Keratinocyte (primary cell): ENCODE results near the gene SLC44A3. TPM values are rescaled to one million over a fixed set of nuclear protein-coding genes. Genes with fewer than 3 reads are reported as not detected.

Experiments
- DNase-seq: peaks from one replicate; pipeline ENCODE4 v3.0.0-alpha.2; 2011; ENCODE audit warnings: low read depth, missing footprints, low spot score
- FAIRE-seq: peaks from 2 replicates; lab custom pipeline; 2011; peaks lifted over from hg19 to GRCh38; lab: Jason Lieb, UNC
- H2AFZ ChIP-seq: 2 replicates; pipeline ENCODE4 v1.6.0; 2012; ENCODE audit warnings: low read length, control low read depth, inconsistent platforms; ENCODE audit not compliant: control insufficient read depth
- H3K27ac ChIP-seq: 2 replicates; pipeline ENCODE4 v1.5.1; 2011; ENCODE audit warnings: low read length; ENCODE audit not compliant: control insufficient read depth, insufficient read depth
- H3K27me3 ChIP-seq: 3 replicates; pipeline ENCODE4 v1.6.0; 2011; ENCODE audit warnings: low read length; ENCODE audit not compliant: control insufficient read depth, insufficient read depth; ENCODE audit errors: extremely low read depth
- H3K36me3 ChIP-seq, 2 experiments: 2 replicates in 1 of 2; 3 replicates in 1 of 2; pipeline ENCODE4 v1.5.1; 2011; ENCODE audit warnings: low read length in 2 of 2, mild to moderate bottlenecking in 1 of 2; ENCODE audit not compliant: control insufficient read depth in 2 of 2, insufficient read depth in 2 of 2; ENCODE audit errors: extremely low read depth in 1 of 2
- H3K4me1 ChIP-seq: 3 replicates; pipeline ENCODE4 v1.5.1; 2011; ENCODE audit warnings: low read length; ENCODE audit not compliant: control insufficient read depth, insufficient read depth; ENCODE audit errors: extremely low read depth
- H3K4me2 ChIP-seq: 3 replicates; pipeline ENCODE4 v1.6.0; 2011; ENCODE audit warnings: low read depth, low read length; ENCODE audit not compliant: control insufficient read depth, insufficient read depth; ENCODE audit errors: extremely low read depth
- H3K4me3 ChIP-seq, 3 experiments: fragments of 200-600 bp in 1 of 3; sonication (generic) in 1 of 3; 2 replicates in 2 of 3; 3 replicates in 1 of 3; pipeline ENCODE4 v1.5.1; 2011 to 2016; ENCODE audit warnings: low read length in 3 of 3, mild to moderate bottlenecking in 3 of 3, control low read depth in 2 of 3, inconsistent platforms in 1 of 3, low read depth in 1 of 3, mixed read lengths in 1 of 3, mixed run types in 1 of 3, moderate library complexity in 1 of 3; ENCODE audit not compliant: control insufficient read depth in 2 of 3, insufficient read depth in 2 of 3; ENCODE audit errors: extremely low read depth in 1 of 3
- H3K79me2 ChIP-seq: 2 replicates; pipeline ENCODE4 v1.6.0; 2012; ENCODE audit warnings: low read length; ENCODE audit not compliant: control insufficient read depth, insufficient read depth
- H3K9ac ChIP-seq: 3 replicates; pipeline ENCODE4 v1.6.0; 2011; ENCODE audit warnings: low read length; ENCODE audit not compliant: control insufficient read depth, insufficient read depth; ENCODE audit errors: extremely low read depth
- H3K9me1 ChIP-seq: 3 replicates; pipeline ENCODE4 v1.6.0; 2011; ENCODE audit warnings: low read length; ENCODE audit not compliant: control insufficient read depth, insufficient read depth; ENCODE audit errors: extremely low read depth
- H3K9me3 ChIP-seq: 2 replicates; pipeline ENCODE4 v1.5.1; 2012; ENCODE audit warnings: low read depth, low read length; ENCODE audit not compliant: control insufficient read depth
- H4K20me1 ChIP-seq: 3 replicates; pipeline ENCODE4 v1.6.0; 2011; ENCODE audit warnings: low read length; ENCODE audit not compliant: control insufficient read depth, insufficient read depth; ENCODE audit errors: extremely low read depth
- CTCF ChIP-seq, 3 experiments: IDR thresholded peaks in 1 of 3; conservative IDR thresholded peaks in 1 of 3; optimal IDR thresholded peaks in 1 of 3; 2 replicates in 2 of 3; 3 replicates in 1 of 3; pipeline versions ENCODE3 to v1.5.1; 2011; ENCODE audit warnings: low read length in 3 of 3, mild to moderate bottlenecking in 3 of 3, moderate library complexity in 2 of 3, control low read depth in 1 of 3, inconsistent platforms in 1 of 3; ENCODE audit not compliant: insufficient read depth in 2 of 3; ENCODE audit errors: extremely low read depth in 1 of 3
- EZH2 ChIP-seq: IDR thresholded peaks from one replicate; pipeline ENCODE4 v1.6.1; 2012; ENCODE audit warnings: inconsistent platforms, mild to moderate bottlenecking, low read length, moderate library complexity
- dilution Hi-C: fragments of 300-500 bp; cut with MboI; formaldehyde crosslinking; loops from one replicate; pipeline ENCODE4 v1.7.0; 2020; ENCODE audit warnings: low sequenced_read_pairs; ENCODE audit not compliant: extremely low pct_ligation_motif_present
- polyA plus RNA-seq, 5 experiments: library from polyadenylated mRNA; depleted of rRNA in 3 of 5; stranded (reverse) in 3 of 5; stranded (forward) in 1 of 5; unstranded in 1 of 5; fragments of >200 nt; gene quantifications; 1 replicate in 1 of 5; 2 replicates in 3 of 5; 3 replicates in 1 of 5; pipeline versions ENCODE4 v1.2.1 to v1.2.3, GENCODE V29; 2011 to 2012; ENCODE audit warnings: missing spikeins in 2 of 5, low read depth in 1 of 5, low replicate concordance in 1 of 5

The SLC44A3 gene
- polyA plus RNA-seq, 1 donor (not counting 4 experiments of a cell fraction or from before 2014, with no cell fraction given), result 7.3 TPM

DNA sequence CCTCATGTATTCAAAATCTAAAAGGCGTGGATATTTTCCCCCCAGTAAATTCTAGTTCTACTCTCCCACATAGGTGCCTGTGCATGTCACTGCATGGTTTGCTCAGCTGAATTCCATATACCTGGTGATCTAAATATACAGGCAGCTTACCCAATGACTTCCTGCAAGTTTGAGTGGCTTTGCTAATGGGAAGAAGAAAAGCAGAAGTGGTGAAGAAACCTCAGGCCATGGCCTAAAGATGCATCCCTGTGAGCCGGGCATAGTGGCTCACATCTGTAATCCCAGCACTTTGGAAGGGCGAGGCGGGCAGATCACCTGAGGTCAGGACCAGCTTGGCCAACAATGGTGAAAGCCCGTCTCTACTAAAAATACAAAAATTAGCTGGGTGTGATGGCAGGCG is 11.5 kb downstream of the SLC44A3 start:
- DNase-seq (no peak), FAIRE-seq (no peak)
- H3K27me3 ChIP-seq, result no peaks in the 10 kb centered on the region
- H3K79me2 ChIP-seq, result no peaks in the 10 kb centered on the region
- no peak overlapping the region for H3K27ac ChIP-seq
- TF ChIP-seq CTCF (optimal IDR thresholded peaks at IDR 0.05 in 1 of 3, IDR thresholded peaks at IDR 0.05 in 1 of 3, conservative IDR thresholded peaks at IDR 0.05 in 1 of 3; ENCODE audit: extremely low read depth in 1 of 3, insufficient read depth in 2 of 3, low read length in 3 of 3) (no peak), EZH2 (no peak)
- no peaks in the 10 kb centered on the region for H4K20me1 ChIP-seq
- H3K4me2 ChIP-seq, result no peak overlapping the region
- H2AFZ ChIP-seq, result no peak overlapping the region
- dilution Hi-C loops, result no loop called here
- peaks cover 0 to 2% of the 10 kb centered on the region in 2 experiments for H3K36me3 ChIP-seq
- H3K9me3 ChIP-seq, result no peaks in the 10 kb centered on the region
- H3K9me1 ChIP-seq, result no peaks in the 10 kb centered on the region
- peaks cover 9% of the 10 kb centered on the region for H3K4me1 ChIP-seq
- H3K4me3 ChIP-seq, result no peak overlapping the region
- no peak overlapping the region for H3K9ac ChIP-seq

DNA sequence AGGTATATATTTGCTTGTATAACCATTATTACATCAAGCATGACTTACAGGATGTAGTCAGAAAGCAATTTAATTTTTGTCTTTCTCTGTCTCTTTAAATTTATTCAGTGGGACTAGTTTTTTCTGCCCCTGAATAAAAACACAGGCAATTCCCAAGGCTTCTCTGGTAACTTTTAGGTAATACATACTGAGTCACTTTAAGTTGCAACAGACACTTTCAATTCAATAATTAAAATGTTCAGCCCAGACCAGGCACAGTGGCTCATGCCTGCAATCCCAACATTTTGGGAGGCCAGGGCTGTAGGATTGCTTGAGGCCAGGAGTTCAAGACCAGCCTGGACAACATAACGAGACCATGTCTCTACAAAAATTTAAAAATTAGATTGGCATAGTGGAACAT is 12.3 kb downstream of the SLC44A3 start:
- no peak for DNase-seq
- dilution Hi-C loops, result no loop called here

More for the DNA sequence above, 12.3 kb downstream of the SLC44A3 start:
- Histone ChIP-seq H3K27ac (no peak overlapping the region), H4K20me1 (no peaks in the 10 kb centered on the region), H3K9me3 (no peaks in the 10 kb centered on the region), H3K9ac (no peak overlapping the region), H3K27me3 (no peaks in the 10 kb centered on the region), H3K4me1 (peaks cover 9% of the 10 kb centered on the region), H3K36me3 (no peaks in the 10 kb centered on the region), H3K79me2 (no peaks in the 10 kb centered on the region), H3K4me2 (no peak overlapping the region), H3K9me1 (no peaks in the 10 kb centered on the region), H3K4me3 (no peak overlapping the region), H2AFZ (no peak overlapping the region)
- no peak for FAIRE-seq
- TF ChIP-seq CTCF (optimal IDR thresholded peaks at IDR 0.05 in 1 of 3, IDR thresholded peaks at IDR 0.05 in 1 of 3, conservative IDR thresholded peaks at IDR 0.05 in 1 of 3; ENCODE audit: extremely low read depth in 1 of 3, insufficient read depth in 2 of 3, low read length in 3 of 3) (no peak), EZH2 (no peak)
